Gastrocnemius medialis (tissue), 4 donors: ENCODE results near the gene APBA2.

Source experiments
- POLR2A ChIP-seq, 2 donors: fragments of 450-650 bp; IDR thresholded peaks; one replicate each; pipeline ENCODE4 v1.6.1; 2017; ENCODE audit warnings: antibody characterized with exemption in 2 of 2, mild to moderate bottlenecking in 2 of 2, moderate library complexity in 2 of 2
- TF ChIP-seq, protein P1 (sequence below), 5 experiments: fragments of 450-650 bp in 3 of 5; fragments of 200-600 bp in 2 of 5; sonication (generic) in 2 of 5; IDR thresholded peaks in 4 of 5; conservative IDR thresholded peaks in 1 of 5; 1 replicate in 4 of 5; 2 replicates in 1 of 5; pipeline ENCODE4 v1.5.1; 2016 to 2019; ENCODE audit warnings: antibody characterized with exemption in 5 of 5, mild to moderate bottlenecking in 3 of 5, moderate library complexity in 3 of 5

DNA sequence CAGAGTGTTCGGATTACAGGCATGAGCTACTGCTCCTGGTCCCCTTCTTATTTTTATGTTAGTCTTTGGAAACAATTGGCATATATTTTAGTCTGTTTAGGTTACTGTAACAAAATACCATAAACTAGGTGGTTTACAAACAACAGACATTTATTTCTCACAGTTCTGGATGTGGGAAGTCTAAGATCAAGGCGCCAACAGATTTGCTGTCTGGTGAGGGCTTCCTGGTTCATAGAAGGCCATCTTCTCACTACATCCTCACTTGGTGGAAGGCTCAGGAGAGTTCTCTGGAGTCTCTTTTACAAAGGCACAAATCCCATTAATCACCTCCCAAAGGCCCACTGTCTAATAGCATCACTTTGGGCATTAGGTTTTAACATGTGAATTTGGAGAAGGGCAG is 101.0 kb downstream of the APBA2 start:
- TF ChIP-seq, protein P1, sequence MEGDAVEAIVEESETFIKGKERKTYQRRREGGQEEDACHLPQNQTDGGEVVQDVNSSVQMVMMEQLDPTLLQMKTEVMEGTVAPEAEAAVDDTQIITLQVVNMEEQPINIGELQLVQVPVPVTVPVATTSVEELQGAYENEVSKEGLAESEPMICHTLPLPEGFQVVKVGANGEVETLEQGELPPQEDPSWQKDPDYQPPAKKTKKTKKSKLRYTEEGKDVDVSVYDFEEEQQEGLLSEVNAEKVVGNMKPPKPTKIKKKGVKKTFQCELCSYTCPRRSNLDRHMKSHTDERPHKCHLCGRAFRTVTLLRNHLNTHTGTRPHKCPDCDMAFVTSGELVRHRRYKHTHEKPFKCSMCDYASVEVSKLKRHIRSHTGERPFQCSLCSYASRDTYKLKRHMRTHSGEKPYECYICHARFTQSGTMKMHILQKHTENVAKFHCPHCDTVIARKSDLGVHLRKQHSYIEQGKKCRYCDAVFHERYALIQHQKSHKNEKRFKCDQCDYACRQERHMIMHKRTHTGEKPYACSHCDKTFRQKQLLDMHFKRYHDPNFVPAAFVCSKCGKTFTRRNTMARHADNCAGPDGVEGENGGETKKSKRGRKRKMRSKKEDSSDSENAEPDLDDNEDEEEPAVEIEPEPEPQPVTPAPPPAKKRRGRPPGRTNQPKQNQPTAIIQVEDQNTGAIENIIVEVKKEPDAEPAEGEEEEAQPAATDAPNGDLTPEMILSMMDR (IDR thresholded peaks at IDR 0.05 in 4 of 5, conservative IDR thresholded peaks at IDR 0.05 in 1 of 5) = no peak
- no peak for TF ChIP-seq POLR2A (IDR thresholded peaks at IDR 0.05)
